Pons (tissue), 1 donor: Measurements from ENCODE around the gene RWDD2A.
"Not testable (repeated sequence)": the region's sequence is repeated elsewhere in the genome, so short reads cannot be mapped to it uniquely, and the experiment has no call there.

Experiments
- DNase-seq: peaks from one replicate; pipeline ENCODE4 v3.0.0-alpha.2; 2016; ENCODE audit warnings: low spot score

RWDD2A gene

DNA sequence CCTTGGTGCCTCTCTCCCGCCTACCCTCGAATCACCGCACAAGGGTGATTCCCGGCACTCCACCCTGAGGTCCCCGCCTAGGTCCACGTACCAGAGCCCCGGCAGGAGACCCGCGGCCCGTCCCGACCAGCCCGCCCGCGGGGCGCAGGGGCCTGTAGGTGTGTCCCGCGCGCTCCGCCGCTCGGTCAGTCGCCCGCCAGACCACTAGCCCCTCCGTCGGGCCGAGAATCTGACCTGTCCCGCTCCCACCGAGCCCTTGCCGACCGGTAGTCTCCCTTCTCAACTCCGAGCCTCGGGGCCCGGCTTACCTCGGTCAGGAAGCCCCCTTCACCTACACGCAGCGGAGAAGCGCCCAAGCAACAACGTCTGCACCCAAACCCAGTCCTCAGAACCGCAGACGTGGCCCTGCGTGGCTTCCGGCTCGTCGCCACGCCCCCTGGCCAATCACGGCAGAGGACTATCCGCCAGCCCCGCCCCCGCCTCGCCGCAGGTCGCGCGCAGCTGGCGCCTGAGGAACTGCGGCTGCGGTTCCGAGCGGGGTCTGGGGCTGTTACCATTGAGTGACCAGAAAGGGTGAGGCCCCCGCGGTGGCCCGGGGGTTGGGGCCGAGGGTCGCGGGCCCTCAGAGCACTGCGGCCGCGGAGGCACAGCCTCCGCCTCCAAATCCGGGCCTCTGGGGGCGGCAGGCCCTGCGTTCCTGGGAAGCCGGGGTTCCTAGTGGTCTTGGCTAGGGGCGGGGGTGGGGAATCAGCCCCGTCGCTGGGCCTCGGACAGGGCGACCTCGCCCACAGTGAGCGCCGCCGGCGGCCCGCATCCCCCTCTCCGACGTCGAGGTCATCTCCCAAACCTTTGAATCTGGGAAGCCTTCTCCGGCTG, at the start of gene RWDD2A, which contains the start of gene PGM3:
TSS of gene RWDD2A (plus strand) at position 487 of the 876 bp plus-strand sequence. CDS start 1,095 bp downstream, outside the sequence.
TSS of gene PGM3 (minus strand) at position 395 of the 876 bp plus-strand sequence. CDS start 2,253 bp downstream, outside the sequence.
- DNase-seq = peak; percentile 88

DNA sequence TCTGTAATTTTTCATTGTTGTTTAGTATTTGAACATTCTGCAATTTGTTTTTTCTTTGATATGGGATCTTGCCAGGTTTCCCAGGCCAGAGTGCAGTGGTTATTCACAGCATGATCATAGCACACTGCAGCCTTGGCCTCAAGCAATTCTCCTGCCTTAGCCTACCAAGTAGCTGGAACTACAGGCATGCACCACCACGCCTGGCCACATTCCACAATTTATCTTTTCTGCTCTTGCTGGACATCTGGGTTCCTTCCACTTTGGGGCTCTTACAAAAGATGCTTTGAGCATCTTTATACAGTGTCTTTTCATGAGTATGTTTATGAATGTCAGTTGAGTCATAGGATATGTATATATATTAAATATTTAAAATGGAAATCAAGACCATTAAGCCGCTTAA, 42.0 kb upstream of the RWDD2A start:
- no peak for DNase-seq

DNA sequence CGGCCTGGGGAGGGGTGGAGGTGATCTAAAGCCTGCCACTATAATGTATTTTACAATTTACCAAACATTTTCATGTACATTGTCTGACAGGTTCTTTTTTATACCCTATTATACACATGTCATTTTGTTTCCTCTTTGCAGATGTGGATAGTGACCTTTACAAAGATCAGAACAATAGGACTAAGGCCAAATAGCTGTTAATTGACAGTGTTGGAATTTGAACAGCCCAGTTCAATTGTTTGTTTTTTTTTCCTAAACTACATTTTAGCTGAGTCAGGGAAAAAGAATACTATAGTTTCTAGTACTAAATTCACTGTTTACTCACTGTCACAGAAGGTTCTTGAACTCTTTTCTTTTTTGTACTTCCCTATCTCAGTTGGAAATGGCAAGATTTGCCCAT, 40.2 kb upstream of the RWDD2A start:
- DNase-seq = no peak

DNA sequence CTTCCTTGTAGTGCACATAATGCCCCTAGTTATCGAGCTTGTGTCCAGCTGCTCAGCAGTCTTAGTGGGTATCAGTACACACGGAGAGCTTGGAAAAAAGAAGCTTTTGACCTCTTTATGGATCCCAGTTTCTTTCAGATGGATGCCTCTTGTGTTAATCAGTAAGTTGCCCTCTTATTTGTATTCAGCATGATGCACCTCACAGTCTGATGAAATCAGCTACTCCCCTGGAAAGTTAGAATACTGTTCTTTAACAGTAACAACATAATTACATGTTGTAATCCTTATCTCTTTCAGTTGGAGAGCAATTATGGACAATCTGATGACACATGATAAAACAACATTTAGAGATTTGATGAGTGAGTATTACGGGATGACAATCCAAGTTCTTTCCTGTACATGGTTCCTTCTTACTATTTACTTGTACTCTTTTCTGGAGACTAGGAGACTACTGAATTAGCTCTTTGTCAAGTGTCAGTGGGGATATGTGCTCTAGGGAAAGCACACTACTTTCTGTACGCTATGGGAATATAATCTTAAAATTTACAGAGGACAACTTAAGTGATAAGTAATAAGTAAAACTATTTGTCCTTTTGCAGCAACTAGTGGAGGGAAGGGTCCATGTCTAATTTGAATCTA, 39.2 kb upstream of the RWDD2A start:
- DNase-seq = peak; percentile 26

DNA sequence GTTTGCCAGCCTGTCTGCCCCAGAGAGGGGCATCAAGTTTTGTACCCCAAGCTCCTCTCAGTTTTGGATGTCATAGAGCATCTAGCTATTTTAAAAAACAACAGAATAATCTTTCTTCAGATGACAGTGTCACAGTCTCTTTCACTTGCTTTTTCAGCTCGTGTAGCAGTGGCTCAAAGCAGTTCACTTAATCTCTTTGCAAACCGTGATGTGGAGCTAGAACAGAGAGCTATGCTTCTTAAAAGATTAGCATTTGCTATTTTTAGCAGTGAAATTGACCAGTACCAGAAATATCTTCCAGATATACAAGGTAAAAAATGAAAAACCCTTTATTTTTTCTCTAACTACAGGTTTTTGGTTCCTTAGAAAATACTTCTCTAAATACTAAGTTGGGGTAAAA, 37.4 kb upstream of the RWDD2A start:
- no peak for DNase-seq

DNA sequence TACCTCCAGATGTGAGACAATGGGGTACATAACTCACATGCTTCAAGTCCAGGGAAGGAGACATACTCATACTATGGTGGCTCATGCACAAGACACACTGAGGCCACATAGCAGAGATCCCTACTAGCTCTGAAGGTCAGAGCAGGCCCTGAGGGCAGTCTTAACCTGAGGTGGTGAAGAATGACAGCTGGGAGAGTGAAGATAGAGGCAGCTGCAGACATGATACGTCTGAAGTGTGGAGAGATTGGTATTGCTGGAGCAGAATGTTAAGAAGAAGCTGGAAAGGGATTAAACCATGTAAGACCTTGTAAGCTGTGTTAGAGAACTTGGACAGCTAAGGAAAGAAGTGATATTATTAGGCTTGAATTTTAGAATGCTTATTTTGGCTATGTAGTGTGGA, 33.0 kb upstream of the RWDD2A start:
- DNase-seq = no peak

DNA sequence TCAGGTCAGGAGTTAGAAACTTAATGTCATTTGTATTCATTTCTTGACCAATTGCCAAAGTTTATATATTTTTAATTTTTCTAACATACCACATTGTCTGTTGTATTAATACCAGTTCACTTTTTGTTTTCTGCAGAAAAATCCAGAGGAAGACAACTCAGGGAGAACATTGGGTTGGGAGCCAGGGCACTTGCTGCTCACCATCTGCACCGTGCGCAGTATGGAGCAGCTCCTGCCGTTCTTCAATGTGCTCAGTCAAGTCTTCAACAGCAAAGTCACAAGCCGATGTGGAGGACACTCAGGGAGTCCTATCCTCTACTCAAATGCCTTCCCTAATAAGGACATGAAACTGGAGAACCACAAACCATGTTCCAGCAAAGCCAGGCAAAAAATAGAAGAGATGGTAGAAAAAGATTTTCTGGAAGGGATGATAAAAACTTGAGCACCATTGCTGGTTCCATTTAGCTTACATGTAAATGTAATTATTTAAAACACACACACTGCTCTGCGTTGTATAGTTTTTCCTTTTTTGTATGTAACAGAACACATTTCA, 25.4 kb upstream of the RWDD2A start:
- DNase-seq = peak; percentile 34

DNA sequence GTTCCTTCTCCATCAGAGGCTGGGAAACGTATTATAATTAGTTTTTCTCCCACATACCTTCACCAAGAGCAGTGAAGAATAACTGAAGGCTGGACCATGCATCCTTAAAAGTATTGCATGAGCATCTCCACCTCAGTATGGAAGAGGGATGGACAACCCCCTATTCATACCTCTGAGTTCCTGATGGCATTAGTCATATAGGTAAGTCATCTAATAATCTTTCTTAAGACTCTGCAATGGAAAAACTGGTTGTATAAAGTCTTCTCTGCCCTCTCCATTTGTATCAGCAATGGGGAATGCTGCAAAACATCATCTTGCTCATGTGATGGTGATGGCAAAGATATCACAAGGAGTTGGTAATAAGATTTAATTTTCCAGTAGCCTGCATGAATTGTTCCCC, 24.6 kb upstream of the RWDD2A start:
- no peak for DNase-seq

DNA sequence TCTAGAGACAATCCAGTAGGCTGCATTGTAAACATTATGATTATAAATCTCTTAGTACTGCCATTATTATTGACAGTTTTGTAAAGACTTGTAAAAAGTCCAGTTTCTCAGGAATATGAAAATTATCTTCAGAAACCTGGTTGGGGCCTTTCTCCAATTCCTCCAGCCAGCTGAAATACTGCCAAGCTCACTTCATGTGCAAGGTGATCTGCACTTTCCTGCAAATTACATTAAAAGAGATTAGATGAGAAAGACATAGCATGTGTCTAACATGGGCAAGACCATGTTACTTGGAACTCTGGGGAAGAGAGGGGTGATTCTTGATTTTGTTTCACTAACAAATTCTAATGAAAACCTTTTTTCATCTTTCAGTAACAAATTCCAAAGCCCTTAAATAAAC, 24.1 kb upstream of the RWDD2A start:
- no peak for DNase-seq

DNA sequence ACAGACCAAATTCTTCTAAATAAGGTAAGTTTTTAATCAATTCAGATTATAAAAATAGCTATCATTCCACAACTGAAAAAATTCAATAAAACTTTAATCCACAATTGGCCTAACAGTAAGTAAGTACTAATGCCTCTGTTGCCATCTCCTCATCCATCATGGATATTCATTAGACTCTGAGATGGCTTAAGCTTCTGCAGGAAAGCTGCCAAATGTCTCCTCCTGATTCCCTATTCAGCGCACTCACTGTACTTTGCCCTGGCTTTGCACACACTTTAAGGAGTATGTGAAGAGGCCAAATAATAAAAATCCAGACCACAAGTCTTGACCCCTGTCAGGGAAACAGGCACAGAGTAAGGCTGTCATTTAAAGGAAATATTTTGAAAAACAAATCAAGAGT, 23.6 kb upstream of the RWDD2A start:
- DNase-seq = peak; percentile 46

DNA sequence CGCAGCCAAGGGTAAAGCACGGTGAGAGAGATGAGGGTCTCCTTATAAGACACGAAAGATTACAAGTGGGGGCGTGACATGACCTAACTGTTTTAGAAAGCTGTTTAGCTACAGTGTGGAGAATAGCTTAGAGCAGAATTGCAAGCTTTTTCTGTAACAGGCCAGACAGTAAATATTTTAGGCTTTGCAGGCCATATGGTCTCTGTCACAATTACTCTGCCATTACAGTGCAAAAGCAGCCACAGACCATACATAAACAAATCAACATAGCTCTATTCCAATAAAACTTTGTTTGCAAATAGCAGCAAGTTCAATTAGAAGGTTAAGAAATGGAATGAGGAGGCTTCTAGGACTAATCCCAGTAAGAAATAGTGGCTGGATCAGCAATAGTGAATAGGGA, 16.9 kb upstream of the RWDD2A start:
- no peak for DNase-seq

DNA sequence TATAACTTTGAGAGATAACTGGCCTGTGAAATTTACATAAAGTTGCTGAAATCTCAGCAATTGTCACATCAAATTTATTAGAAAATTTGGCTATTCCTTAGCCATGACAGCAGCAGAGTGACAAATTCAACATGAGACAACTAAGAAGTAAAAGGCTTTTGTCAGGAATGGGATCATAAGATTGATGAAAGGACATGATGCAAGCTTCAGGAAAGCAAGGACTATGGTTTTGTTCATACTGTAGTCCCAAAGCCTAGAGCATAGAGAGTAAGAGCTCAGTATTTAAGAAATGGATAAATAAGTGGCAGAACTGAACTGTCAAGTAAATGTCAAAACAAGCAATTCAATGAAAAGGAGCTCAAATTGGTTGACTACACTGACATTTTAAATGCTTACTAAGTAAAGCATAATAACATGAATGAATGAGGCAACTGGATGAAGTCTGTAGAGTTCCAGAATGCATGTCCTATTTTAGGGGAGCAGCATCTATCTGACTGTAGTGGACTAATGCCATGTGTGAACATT, 12.7 kb upstream of the RWDD2A start:
- DNase-seq = no peak

DNA sequence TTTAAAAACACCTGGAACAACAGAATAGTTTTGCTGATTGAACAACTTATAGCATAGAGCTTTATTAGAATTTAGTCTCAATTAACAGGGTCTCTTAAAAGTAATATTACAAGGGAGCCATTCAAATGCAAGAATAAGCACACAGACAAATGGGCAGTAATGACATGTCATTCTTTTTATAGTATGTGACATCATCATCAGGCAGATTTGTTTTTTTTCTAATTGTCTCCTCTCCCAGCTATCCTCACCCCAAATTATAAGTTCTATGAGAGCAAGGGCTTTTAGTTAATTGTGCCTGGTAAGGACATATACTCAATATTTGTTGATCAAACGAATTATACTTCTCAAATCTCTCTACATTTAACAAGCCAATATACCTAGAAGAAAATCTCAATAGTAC, 11.0 kb upstream of the RWDD2A start:
- DNase-seq = peak; percentile 27

DNA sequence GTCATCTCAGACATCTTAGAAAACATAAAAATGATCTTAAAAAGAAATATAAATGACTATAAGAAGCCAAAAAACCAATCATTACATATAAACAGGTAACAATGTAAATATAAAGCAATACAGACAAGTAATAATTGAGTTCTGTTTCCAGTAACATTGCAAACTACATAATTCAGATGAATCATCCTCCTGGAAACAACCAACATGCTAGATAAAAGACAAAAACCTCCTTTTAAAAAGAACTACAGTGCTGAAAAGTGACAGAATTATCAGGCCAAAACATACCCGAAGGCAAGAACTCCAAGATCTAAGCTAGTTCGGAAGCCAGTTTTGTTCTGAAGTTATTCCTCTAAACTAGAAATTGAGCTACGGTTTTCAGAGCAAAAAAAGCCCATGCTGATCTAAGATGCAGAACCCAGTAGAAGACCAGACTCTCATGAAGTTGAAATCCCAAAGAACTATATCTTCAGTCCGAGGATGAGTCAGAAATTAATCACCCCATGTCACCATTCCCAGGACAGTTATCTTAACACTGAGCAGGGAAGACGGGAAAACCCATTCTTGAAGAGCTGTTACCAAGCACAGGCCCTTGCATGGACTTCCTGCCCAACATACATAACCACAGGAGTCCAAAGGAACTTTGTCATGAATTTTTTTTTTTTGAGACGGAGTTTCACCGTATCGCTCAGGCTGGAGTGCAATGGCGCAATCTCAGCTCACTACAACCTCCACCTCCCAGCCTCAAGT, 9.9 kb upstream of the RWDD2A start:
- DNase-seq = no peak

DNA sequence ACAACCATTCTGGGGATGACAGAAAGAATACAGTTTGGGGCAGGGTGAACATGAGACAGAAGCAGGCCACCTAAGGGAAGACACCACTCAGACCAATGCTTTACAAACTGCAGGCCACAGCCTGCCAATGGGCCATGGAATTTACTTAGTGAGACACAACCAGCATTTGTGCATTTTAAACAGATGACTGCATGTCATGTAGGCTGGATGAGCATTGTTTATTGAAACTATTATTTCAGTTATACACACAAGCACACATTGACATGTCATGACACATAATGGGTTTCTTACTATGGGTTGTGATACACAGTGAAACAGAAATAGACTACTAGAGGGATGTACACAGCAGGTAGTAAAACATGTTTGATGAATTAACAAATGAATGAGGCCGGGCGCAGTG, 8.1 kb upstream of the RWDD2A start:
- no peak for DNase-seq

DNA sequence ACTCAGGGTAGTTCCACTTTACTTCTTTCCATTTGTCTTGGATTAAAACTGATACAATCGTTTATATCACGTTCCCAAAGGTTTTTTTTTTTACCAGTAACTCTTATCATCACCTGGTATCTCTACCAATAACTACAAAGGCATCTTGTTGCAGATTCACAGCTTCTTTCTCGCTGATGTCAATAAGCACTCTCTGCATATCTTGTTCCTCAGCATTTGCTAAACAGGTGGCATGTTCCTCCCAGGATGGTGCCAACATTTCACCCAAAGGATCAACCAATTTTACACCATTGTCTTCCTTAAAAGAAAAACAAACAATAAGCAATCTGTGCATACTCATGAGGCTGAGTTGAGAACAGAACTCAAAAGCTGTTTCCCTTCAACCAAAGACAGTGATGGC, 4.7 kb upstream of the RWDD2A start:
- DNase-seq = no peak

DNA sequence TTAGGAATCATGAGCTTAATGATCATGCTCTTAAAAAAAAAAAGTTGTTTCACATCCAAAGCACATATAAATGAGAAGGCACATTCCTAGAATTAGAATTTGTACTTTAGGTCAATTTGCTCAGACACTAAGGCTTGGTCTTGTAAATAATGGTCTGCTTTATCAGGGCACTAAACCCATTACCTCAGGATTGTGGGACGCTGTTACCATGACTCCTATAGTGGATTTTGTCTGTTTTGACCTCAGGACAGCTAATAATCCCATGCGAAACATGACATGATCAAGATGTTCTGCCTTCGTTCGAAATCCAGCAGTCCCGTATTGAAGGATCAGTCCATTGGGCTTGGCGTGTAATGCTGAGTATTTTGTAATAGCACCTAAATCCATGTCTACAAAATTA, 2.5 kb upstream of the RWDD2A start:
- DNase-seq = no peak

DNA sequence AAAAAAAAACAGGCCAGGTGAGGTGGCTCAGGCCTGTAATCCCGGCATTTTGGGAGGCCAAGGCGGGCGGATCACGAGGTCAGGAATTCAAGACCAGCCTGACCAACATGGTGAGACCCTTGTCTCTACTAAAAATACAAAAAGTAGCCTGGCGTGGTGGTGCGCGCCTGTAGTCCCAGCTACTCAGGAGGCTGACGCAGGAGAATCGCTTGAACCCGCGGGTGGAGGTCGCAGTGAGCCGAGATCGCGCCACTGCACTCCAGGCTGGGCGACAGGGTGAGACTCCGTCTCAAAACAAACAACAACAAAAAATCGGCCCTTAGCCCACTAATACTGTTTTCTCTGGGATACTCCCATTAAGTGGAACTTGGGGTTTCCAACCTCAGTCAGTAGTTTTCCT, 1.2 kb upstream of the RWDD2A start:
- DNase-seq = not testable (repeated sequence)

DNA sequence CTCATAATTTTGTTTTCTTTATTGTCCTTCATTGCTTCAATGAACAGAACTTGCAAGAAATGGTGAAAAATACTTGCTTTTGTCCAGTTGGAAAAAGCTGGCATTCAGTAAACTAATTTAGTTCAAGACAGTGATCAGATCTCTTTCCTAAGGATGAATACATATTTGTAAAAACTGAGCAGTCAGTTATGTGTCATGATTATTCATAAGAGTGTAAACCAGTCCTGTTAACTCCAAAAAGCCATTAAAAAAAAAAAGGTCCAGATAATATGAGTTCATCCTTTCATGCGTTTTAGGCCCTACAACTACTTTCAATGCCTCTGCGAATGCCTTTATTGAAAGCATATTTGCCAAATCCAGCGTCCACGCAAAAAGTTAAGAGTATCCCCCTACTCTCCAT, 701 bp upstream of the RWDD2A start:
- no peak for DNase-seq

DNA sequence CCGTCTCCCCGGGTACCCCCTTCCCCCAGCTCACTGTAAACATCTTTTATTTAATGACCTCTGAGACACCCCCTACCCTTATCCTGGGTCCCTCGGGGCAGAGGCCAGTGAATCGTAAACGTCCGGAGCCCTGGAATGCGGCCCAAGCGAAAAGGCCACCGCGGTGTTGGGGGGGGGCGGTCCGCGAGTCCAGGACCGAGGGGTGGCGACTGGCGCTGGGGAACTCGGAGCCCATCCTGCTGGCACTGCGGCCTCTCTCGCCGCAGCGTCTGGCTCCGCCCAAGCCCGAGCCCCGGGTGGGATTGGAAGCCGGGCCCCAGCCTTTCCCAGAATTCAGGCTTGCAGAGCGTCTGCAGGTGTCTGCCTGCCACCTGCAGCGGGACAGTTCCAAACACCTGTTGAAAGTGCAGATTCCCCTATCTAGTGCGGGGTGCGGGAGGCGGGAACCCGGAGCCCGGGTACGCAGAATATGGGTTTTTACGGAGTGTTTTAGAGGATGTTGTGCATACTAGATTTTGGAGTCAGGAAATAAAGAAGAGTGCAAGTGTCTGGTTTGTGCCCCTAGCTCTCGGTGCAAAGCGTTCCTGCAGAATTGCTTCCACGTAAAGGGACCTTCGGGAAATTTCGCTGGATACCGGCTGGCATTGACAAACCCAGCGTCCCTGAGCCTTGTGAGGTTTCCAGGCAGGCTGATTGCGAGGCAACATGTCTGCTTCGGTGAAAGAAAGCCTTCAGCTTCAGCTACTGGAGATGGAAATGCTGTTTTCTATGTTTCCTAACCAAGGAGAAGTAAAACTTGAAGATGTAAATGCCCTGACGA, 800 bp downstream of the RWDD2A start:
- peak; percentile 29 for DNase-seq

DNA sequence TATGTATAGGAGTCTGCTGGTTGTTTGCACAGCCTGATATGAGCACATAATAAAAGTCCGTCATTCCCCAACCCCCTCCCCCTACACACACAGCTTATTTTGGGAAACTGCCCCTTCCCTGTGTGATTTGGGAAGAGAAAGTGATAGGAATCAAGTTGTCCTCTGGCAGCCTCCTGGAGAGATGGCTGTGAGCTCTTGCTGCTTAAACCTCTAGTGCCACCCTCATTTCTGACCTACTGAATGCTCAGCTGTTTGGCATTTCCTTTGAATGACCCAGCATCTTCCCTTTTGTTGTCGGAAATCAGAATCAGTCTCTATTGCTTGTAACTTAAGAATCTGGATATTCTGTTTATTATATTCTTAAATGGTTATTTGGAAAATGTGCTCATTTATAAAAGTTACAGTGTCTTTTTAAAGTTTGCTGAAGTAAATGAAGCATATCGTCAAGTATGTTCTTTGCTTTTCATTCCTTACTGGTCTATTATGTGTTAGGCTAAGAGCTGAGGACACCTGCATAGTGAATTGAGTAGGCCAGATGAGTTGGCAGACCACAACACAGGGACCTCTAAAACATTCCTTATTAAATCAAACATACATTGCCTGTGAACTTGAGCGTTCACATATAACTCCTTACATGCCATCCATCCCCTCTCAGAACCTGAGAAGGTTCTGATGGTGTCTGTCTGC, 5.5 kb downstream of the RWDD2A start:
- DNase-seq = no peak
